Neural progenitor cell (in vitro differentiated cells): ENCODE data around the gene MRPL19.

Source experiments
- EZH2 ChIP-seq: fragments of 200-600 bp; sonication (generic); IDR thresholded peaks from 2 replicates; pipeline ENCODE4 v1.6.1; 2017; ENCODE audit warnings: antibody characterized with exemption, mild to moderate bottlenecking, moderate library complexity
- EZH2phosphoT487 ChIP-seq: fragments of 200-600 bp; sonication (generic); IDR thresholded peaks from 2 replicates; pipeline ENCODE4 v1.6.1; 2017; ENCODE audit warnings: antibody characterized with exemption
- TF ChIP-seq, protein P1 (sequence below): fragments of 200-600 bp; sonication (generic); IDR thresholded peaks from 2 replicates; pipeline ENCODE4 v1.5.1; 2017; ENCODE audit warnings: antibody characterized with exemption, mild to moderate bottlenecking

DNA sequence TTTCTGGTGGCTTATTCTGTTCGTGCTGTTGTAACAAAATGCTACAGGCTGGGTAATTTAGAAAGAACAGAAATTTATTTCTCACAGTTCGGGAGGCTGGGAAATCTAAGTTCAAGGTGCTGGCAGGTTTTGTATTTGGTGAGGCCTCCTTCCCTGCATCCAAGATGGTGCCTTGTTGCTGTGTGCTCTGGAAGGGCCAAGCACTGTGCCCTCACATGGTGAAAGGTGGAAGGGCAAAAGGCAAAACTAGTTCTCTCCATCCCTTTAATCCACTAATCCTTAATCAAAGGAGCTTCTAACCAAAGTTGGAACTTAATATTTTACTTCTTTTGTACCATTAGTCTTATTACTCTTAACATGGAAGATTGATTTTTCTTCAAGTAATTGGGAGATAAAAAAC is 7.4 kb downstream of the MRPL19 start:
- TF ChIP-seq, protein P1, sequence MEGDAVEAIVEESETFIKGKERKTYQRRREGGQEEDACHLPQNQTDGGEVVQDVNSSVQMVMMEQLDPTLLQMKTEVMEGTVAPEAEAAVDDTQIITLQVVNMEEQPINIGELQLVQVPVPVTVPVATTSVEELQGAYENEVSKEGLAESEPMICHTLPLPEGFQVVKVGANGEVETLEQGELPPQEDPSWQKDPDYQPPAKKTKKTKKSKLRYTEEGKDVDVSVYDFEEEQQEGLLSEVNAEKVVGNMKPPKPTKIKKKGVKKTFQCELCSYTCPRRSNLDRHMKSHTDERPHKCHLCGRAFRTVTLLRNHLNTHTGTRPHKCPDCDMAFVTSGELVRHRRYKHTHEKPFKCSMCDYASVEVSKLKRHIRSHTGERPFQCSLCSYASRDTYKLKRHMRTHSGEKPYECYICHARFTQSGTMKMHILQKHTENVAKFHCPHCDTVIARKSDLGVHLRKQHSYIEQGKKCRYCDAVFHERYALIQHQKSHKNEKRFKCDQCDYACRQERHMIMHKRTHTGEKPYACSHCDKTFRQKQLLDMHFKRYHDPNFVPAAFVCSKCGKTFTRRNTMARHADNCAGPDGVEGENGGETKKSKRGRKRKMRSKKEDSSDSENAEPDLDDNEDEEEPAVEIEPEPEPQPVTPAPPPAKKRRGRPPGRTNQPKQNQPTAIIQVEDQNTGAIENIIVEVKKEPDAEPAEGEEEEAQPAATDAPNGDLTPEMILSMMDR, result peak; percentile 7
- TF ChIP-seq EZH2, result no peak
- TF ChIP-seq EZH2phosphoT487, result no peak
